Neural cell (in vitro differentiated cells): ENCODE results near the gene MFRP. TPM values are rescaled to one million over a fixed set of nuclear protein-coding genes. Genes with fewer than 3 reads are reported as not detected.

ENCODE experiments used
- H2AFZ ChIP-seq: fragments of 200-600, 300-800 bp; sonication (generic), shearing (Covaris generic); 2 replicates; pipeline ENCODE4 v1.6.0; 2014; ENCODE audit warnings: low read depth, mild to moderate bottlenecking, antibody characterized with exemption, low read length, moderate library complexity
- H3F3A ChIP-seq: fragments of 200-600 bp; shearing (Covaris generic); 2 replicates; pipeline ENCODE4 v1.6.1; 2016; ENCODE audit warnings: mild to moderate bottlenecking, moderate library complexity, mixed read lengths, antibody characterized with exemption, low read length; ENCODE audit not compliant: insufficient read depth, poor library complexity, severe bottlenecking
- H3K27ac ChIP-seq: fragments of 200-600, 300-800 bp; sonication (generic), shearing (Covaris generic); 2 replicates; pipeline ENCODE4 v1.5.1; 2014; ENCODE audit warnings: mild to moderate bottlenecking, low read length, moderate library complexity
- H3K27me3 ChIP-seq: fragments of 300-800, 200-600 bp; sonication (generic), shearing (Covaris generic); 2 replicates; pipeline ENCODE4 v1.6.0; 2014; ENCODE audit warnings: mild to moderate bottlenecking, low read depth, low read length, moderate library complexity; ENCODE audit not compliant: insufficient read depth
- H3K36me3 ChIP-seq: fragments of 300-800, 200-600 bp; sonication (generic), shearing (Covaris generic); 2 replicates; pipeline ENCODE4 v1.5.1; 2014; ENCODE audit warnings: mild to moderate bottlenecking, antibody characterized with exemption, low read length, moderate library complexity; ENCODE audit not compliant: insufficient read depth
- H3K4me2 ChIP-seq: fragments of 300-800, 200-600 bp; sonication (generic), shearing (Covaris generic); 2 replicates; pipeline ENCODE4 v1.6.0; 2014; ENCODE audit warnings: mild to moderate bottlenecking, low read length
- H3K4me3 ChIP-seq: fragments of 300-800, 200-600 bp; sonication (generic), shearing (Covaris generic); 2 replicates; pipeline ENCODE4 v1.5.1; 2014; ENCODE audit warnings: mild to moderate bottlenecking, low read length, moderate library complexity
- H3K79me2 ChIP-seq: fragments of 200-600 bp; shearing (Covaris generic); replicated peaks from 2 replicates; pipeline ENCODE4 v1.6.0; 2014; ENCODE audit warnings: mild to moderate bottlenecking, low read length, moderate library complexity; ENCODE audit not compliant: insufficient read depth
- H3K9ac ChIP-seq: fragments of 300-800, 200-600 bp; sonication (generic), shearing (Covaris generic); 2 replicates; pipeline ENCODE4 v1.6.1; 2016; ENCODE audit warnings: mild to moderate bottlenecking, low read length, mixed read lengths
- H3K9me2 ChIP-seq: fragments of 200-600 bp; shearing (Covaris generic); 2 replicates; pipeline ENCODE4 v1.6.1; 2016; ENCODE audit warnings: mild to moderate bottlenecking, low read length, mixed read lengths; ENCODE audit not compliant: insufficient read depth
- H3K9me3 ChIP-seq: fragments of 200-600, 300-800 bp; sonication (generic), shearing (Covaris generic); 2 replicates; pipeline ENCODE4 v1.6.1; 2016; ENCODE audit warnings: mild to moderate bottlenecking, mixed run types, low read length, moderate library complexity, mixed read lengths
- H4K20me1 ChIP-seq: fragments of 200-600 bp; shearing (Covaris generic); 2 replicates; pipeline ENCODE4 v1.6.1; 2016; ENCODE audit warnings: mild to moderate bottlenecking, mixed run types; ENCODE audit not compliant: insufficient read depth
- CTCF ChIP-seq: fragments of 450-650 bp; IDR thresholded peaks from 2 replicates; pipeline ENCODE4 v1.5.1; 2014; ENCODE audit warnings: antibody characterized with exemption, mild to moderate bottlenecking, moderate library complexity; ENCODE audit not compliant: poor library complexity, severe bottlenecking
- EP300 ChIP-seq: fragments of 450-650 bp; conservative IDR thresholded peaks from 2 replicates; pipeline ENCODE4 v1.6.1; 2014; ENCODE audit warnings: antibody characterized with exemption, mild to moderate bottlenecking, moderate library complexity; ENCODE audit not compliant: poor library complexity, severe bottlenecking
- EZH2 ChIP-seq: fragments of 200-600, 300-800 bp; shearing (Covaris generic), sonication (generic); IDR thresholded peaks from 2 replicates; pipeline ENCODE4 v1.6.1; 2014; ENCODE audit warnings: antibody characterized with exemption, low read length, borderline replicate concordance, mild to moderate bottlenecking; ENCODE audit not compliant: insufficient read depth, poor library complexity, severe bottlenecking
- MXI1 ChIP-seq: fragments of 450-650 bp; conservative IDR thresholded peaks from 2 replicates; pipeline ENCODE4 v1.6.1; 2014; ENCODE audit warnings: antibody characterized with exemption, mild to moderate bottlenecking; ENCODE audit not compliant: poor library complexity, severe bottlenecking
- POLR2AphosphoS5 ChIP-seq: IDR thresholded peaks from 2 replicates; pipeline ENCODE4 v1.6.1; 2012
- RAD21 ChIP-seq: fragments of 450-650 bp; conservative IDR thresholded peaks from 2 replicates; pipeline ENCODE4 v1.6.1; 2014; ENCODE audit warnings: antibody characterized with exemption, mild to moderate bottlenecking, moderate library complexity
- SMC3 ChIP-seq: fragments of 450-650 bp; conservative IDR thresholded peaks from 2 replicates; pipeline ENCODE4 v1.6.1; 2014; ENCODE audit warnings: antibody characterized with exemption, mild to moderate bottlenecking, moderate library complexity; ENCODE audit not compliant: poor library complexity
- TAF1 ChIP-seq: IDR thresholded peaks from 2 replicates; pipeline ENCODE4 v1.6.1; 2012; ENCODE audit warnings: low read depth
- polyA plus RNA-seq: library from polyadenylated mRNA; depleted of rRNA; stranded (reverse); fragments of >200 nt; gene quantifications from 2 replicates; pipeline ENCODE4 v1.2.3, GENCODE V29; 2014
- TF ChIP-seq, protein P1 (sequence below): IDR thresholded peaks from 2 replicates; pipeline ENCODE4 v1.6.1; 2012; ENCODE audit warnings: borderline replicate concordance

The MFRP gene
- polyA plus RNA-seq, 1 donor from 2014 or later, result not detected

DNA sequence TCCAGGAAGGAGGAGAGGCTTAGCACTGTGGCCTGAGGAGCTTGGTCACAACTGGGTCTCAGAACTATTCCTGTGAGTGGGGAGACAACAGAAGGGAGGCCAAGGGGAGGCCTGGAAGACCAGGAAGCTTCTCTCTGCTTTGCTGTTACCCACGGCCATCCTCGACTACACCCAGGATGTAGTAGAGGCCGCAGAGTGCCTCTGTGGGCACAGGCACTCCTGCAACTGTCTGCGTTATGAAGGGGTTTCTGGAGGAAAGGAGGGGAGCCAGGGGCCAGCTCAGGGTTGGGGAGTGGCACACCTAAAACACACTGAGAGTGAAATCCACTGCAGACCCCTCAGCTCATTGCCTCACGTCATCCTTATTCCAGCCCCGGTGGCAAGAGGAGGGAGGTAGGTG, 3.8 kb upstream of the MFRP start:
- Histone ChIP-seq H3K9ac (no peak overlapping the region), H3K9me2 (no peaks in the 10 kb centered on the region), H3K4me3 (no peak overlapping the region), H2AFZ (no peak overlapping the region), H3K79me2 (no peaks in the 10 kb centered on the region), H3K36me3 (no peaks in the 10 kb centered on the region), H4K20me1 (no peaks in the 10 kb centered on the region), H3K9me3 (no peaks in the 10 kb centered on the region), H3K4me2 (no peak overlapping the region), H3K27me3 (no peaks in the 10 kb centered on the region), H3F3A (no peaks in the 10 kb centered on the region), H3K27ac (no peak overlapping the region)
- TF ChIP-seq EZH2 (no peak), RAD21 (no peak), CTCF (no peak), POLR2AphosphoS5 (no peak), EP300 (no peak), TAF1 (no peak), SMC3 (no peak), MXI1 (no peak)
- TF ChIP-seq, protein P1, sequence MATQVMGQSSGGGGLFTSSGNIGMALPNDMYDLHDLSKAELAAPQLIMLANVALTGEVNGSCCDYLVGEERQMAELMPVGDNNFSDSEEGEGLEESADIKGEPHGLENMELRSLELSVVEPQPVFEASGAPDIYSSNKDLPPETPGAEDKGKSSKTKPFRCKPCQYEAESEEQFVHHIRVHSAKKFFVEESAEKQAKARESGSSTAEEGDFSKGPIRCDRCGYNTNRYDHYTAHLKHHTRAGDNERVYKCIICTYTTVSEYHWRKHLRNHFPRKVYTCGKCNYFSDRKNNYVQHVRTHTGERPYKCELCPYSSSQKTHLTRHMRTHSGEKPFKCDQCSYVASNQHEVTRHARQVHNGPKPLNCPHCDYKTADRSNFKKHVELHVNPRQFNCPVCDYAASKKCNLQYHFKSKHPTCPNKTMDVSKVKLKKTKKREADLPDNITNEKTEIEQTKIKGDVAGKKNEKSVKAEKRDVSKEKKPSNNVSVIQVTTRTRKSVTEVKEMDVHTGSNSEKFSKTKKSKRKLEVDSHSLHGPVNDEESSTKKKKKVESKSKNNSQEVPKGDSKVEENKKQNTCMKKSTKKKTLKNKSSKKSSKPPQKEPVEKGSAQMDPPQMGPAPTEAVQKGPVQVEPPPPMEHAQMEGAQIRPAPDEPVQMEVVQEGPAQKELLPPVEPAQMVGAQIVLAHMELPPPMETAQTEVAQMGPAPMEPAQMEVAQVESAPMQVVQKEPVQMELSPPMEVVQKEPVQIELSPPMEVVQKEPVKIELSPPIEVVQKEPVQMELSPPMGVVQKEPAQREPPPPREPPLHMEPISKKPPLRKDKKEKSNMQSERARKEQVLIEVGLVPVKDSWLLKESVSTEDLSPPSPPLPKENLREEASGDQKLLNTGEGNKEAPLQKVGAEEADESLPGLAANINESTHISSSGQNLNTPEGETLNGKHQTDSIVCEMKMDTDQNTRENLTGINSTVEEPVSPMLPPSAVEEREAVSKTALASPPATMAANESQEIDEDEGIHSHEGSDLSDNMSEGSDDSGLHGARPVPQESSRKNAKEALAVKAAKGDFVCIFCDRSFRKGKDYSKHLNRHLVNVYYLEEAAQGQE, result no peak

DNA sequence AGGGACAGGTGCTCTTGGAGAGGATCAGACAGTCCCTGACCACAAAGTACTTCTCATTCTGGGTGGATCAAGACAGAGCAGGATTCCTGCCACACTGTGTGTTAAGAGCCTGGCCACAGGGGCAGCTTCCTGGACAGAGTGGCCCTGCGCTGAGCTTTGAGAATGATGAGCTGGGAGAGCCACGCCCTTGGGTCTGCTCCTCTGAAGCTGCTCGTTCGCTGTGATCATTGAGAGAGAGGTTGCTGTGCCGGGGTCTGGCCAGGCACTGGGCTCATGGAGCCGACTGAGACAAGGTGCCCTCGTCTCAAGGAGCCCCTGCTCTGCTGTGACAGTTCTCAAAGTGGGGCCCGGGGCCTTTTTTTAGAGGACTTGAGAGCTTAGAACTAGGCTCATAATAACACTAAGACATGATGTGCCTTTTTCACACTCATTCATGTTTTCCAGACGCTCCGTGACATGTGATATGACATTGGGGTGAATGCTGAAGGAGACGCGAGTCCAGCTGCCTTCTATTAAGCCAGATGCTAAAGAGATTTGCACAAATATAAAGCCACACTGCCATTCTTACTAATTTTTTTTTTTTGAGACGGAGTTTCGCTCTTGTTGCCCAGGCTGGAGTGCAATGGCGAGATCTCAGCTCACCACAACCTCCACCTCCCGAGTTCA, 1.6 kb upstream of the MFRP start:
- Histone ChIP-seq H3K9me3 (no peaks in the 10 kb centered on the region), H3K9me2 (no peaks in the 10 kb centered on the region), H3K4me3 (no peak overlapping the region), H3K27ac (no peak overlapping the region), H3K9ac (no peak overlapping the region), H2AFZ (no peak overlapping the region), H4K20me1 (no peaks in the 10 kb centered on the region), H3F3A (no peaks in the 10 kb centered on the region), H3K79me2 (no peaks in the 10 kb centered on the region), H3K27me3 (no peaks in the 10 kb centered on the region), H3K4me2 (no peak overlapping the region), H3K36me3 (no peaks in the 10 kb centered on the region)
- no peak for TF ChIP-seq RAD21
- TF ChIP-seq EZH2, result no peak
- no peak for TF ChIP-seq MXI1
- no peak for TF ChIP-seq EP300
- no peak for TF ChIP-seq CTCF
- TF ChIP-seq, protein P1, result no peak
- TF ChIP-seq TAF1, result no peak
- TF ChIP-seq SMC3, result no peak
- no peak for TF ChIP-seq POLR2AphosphoS5
